WERI-Rb-1 (cell line): Measurements from ENCODE around the gene CCDC9.

Experiments used
- DNase-seq: peaks from one replicate; pipeline ENCODE4 v3.0.0-alpha.2; 2020
- H3K27ac ChIP-seq: fragments of 250-450 bp; sonication (Bioruptor Pico); 2 replicates; pipeline ENCODE4 v1.5.1; 2020; ENCODE audit warnings: mild to moderate bottlenecking, moderate library complexity
- H3K27me3 ChIP-seq: fragments of 250-450 bp; sonication (Bioruptor Pico); 2 replicates; pipeline ENCODE4 v1.5.1; 2021; ENCODE audit warnings: mild to moderate bottlenecking, low read depth, moderate library complexity; ENCODE audit not compliant: insufficient read depth, severe bottlenecking
- H3K36me3 ChIP-seq: fragments of 250-450 bp; sonication (Bioruptor Pico); 2 replicates; pipeline ENCODE4 v1.5.1; 2020; ENCODE audit warnings: mild to moderate bottlenecking, moderate library complexity
- H3K4me3 ChIP-seq: 2 replicates; pipeline ENCODE4 v1.5.1; 2011; ENCODE audit warnings: low read depth, mild to moderate bottlenecking, control low read depth, low read length
- H3K9me3 ChIP-seq: fragments of 250-450 bp; sonication (Bioruptor Pico); 2 replicates; pipeline ENCODE4 v1.5.1; 2021; ENCODE audit warnings: mild to moderate bottlenecking, moderate library complexity; ENCODE audit not compliant: severe bottlenecking
- CTCF ChIP-seq: IDR thresholded peaks from 2 replicates; pipeline ENCODE4 v1.5.1; 2011; ENCODE audit warnings: low read depth, mild to moderate bottlenecking, control low read depth, inconsistent platforms, low read length

Gene CCDC9

GRCh38 chr19:47221080-47221841, 35.1 kb upstream of the CCDC9 start:
- no peak overlapping the region for H3K4me3 ChIP-seq
- H3K36me3 ChIP-seq = peaks cover 52% of the 10 kb centered on the region
- H3K27me3 ChIP-seq = no peaks in the 10 kb centered on the region
- no peaks in the 10 kb centered on the region for H3K9me3 ChIP-seq
- no peak for TF ChIP-seq CTCF
- no peak overlapping the region for H3K27ac ChIP-seq
- no peak for DNase-seq

- Histone ChIP-seq H3K9me3 (no peaks in the 10 kb centered on the region), H3K36me3 (peaks cover 52% of the 10 kb centered on the region), H3K27me3 (no peaks in the 10 kb centered on the region), H3K27ac (no peak overlapping the region), H3K4me3 (no peak overlapping the region)
- no peak for TF ChIP-seq CTCF
- no peak for DNase-seq
Observed at GRCh38 chr19:47221890-47222289, 34.4 kb upstream of the CCDC9 start.

GRCh38 chr19:47225746-47226425, 30.4 kb upstream of the CCDC9 start:
- Histone ChIP-seq H3K4me3 (peak overlapping the region; percentile 53), H3K9me3 (no peaks in the 10 kb centered on the region), H3K27ac (peak overlapping the region; percentile 92), H3K36me3 (peaks cover 36% of the 10 kb centered on the region), H3K27me3 (no peaks in the 10 kb centered on the region)
- TF ChIP-seq CTCF = no peak
- DNase-seq = peak; percentile 82

- no peaks in the 10 kb centered on the region for H3K27me3 ChIP-seq
- DNase-seq = peak; percentile 85
- no peaks in the 10 kb centered on the region for H3K9me3 ChIP-seq
Observed at GRCh38 chr19:47226426-47227351, 29.6 kb upstream of the CCDC9 start.

More at GRCh38 chr19:47226426-47227351, 29.6 kb upstream of the CCDC9 start:
- H3K4me3 ChIP-seq = peak overlapping the region; percentile 53
- peaks cover 31% of the 10 kb centered on the region for H3K36me3 ChIP-seq
- TF ChIP-seq CTCF = no peak
- peak overlapping the region; percentile 92 for H3K27ac ChIP-seq
